HUES6 (cell line): ENCODE data around the gene PRUNE2.
"Not testable (repeated sequence)": the region's sequence is repeated elsewhere in the genome, so short reads cannot be mapped to it uniquely, and the experiment has no call there.

Experiments
- H3K27ac ChIP-seq: 2 replicates; pipeline ENCODE4 v1.7.0; 2013; ENCODE audit warnings: low read depth, mild to moderate bottlenecking, low read length, inconsistent platforms
- H3K27me3 ChIP-seq: 2 replicates; pipeline ENCODE4 v1.6.1; 2013; ENCODE audit warnings: low read length; ENCODE audit not compliant: control insufficient read depth, insufficient read depth
- H3K36me3 ChIP-seq: 2 replicates; pipeline ENCODE4 v1.6.1; 2013; ENCODE audit warnings: low read length; ENCODE audit not compliant: control insufficient read depth, insufficient read depth
- H3K4me1 ChIP-seq: 2 replicates; pipeline ENCODE4 v1.6.1; 2013; ENCODE audit warnings: low read length; ENCODE audit not compliant: control insufficient read depth, insufficient read depth
- H3K4me3 ChIP-seq: 2 replicates; pipeline ENCODE4 v1.5.1; 2013; ENCODE audit warnings: low read depth, low read length
- H3K9ac ChIP-seq: one replicate; pipeline ENCODE4 v1.6.1; 2013; ENCODE audit warnings: mild to moderate bottlenecking, low read length
- H3K9me3 ChIP-seq: 2 replicates; pipeline ENCODE4 v1.6.1; 2013; ENCODE audit warnings: low read depth, low read length; ENCODE audit not compliant: control insufficient read depth, insufficient read depth

Gene PRUNE2

DNA sequence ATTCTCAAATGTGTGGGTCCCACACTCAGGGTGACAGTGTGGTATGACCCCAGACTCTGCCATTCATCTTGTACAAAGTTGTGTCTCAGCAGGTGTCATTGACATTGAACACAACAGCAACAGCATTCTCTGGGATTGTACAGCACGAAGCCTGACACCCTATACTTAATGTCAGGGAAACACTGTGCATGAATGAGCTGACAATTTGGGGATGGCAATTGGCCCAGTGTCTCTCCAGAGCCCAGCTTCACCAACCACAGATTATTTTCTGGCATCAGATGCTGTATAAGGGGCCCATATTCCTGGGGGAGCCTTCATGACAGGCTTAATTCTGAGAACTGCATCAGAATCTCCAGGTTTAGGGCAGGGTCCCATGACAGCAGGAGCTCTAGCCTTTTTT, 303.7 kb downstream of the PRUNE2 start:
- no peak overlapping the region for H3K4me3 ChIP-seq
- no peaks in the 10 kb centered on the region for H3K27me3 ChIP-seq
- no peak overlapping the region for H3K9ac ChIP-seq
- no peaks in the 10 kb centered on the region for H3K36me3 ChIP-seq
- H3K9me3 ChIP-seq, result no peaks in the 10 kb centered on the region
- no peak overlapping the region for H3K27ac ChIP-seq
- no peaks in the 10 kb centered on the region for H3K4me1 ChIP-seq

DNA sequence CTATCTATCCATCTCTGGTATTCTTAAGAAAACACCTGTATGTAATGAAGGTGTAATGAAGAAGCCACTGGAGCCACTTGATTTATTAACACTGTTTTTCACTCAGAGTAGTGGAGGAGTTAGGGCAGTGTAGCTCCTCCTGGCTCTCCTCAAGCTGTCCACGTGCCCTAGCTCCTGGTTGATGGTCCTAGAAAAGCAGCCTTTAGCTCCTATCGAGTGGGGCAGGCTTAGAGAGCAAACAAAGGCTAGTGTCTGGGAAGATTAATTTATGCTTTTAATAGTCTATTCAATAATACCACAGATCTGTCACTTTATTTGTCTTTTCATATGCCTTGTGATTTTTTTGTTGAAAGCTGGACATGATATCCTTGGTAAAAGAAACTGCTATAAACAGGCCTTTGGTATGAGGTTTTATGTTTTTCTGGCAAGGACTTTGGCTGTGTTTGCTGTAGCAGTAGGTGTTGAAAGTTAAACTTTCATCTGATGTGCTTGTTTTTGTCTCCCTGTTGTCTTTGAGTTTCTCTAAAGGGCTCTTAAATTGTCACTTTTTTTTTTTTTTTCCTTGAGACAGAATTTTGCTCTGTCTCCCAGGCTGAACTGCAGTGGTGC, 305.8 kb downstream of the PRUNE2 start:
- no peak overlapping the region for H3K27ac ChIP-seq
- no peaks in the 10 kb centered on the region for H3K36me3 ChIP-seq
- no peaks in the 10 kb centered on the region for H3K9me3 ChIP-seq
- no peak overlapping the region for H3K4me3 ChIP-seq
- no peaks in the 10 kb centered on the region for H3K27me3 ChIP-seq
- H3K9ac ChIP-seq, result no peak overlapping the region
- peaks cover 11% of the 10 kb centered on the region for H3K4me1 ChIP-seq

DNA sequence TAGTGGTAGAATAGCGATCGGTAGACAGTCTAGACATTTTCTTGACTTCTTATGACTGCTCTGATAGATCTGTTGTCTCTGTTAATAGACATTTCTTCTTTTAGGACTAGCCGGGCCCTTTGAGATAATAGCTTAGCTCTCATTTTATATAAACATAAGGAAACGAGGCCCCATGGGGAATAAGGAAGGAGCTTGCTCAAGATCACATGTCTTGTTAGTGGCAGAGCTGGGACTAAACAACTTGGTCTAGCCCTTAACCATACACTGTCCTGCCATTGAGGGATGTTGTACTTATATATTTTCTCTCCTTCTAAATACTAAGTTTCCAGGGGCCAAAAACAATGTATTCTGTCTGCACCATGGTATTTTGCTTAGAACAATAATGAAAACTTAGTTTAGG, 306.9 kb downstream of the PRUNE2 start:
- Histone ChIP-seq H3K9ac (no peak overlapping the region), H3K4me3 (no peak overlapping the region), H3K27me3 (no peaks in the 10 kb centered on the region), H3K9me3 (no peaks in the 10 kb centered on the region), H3K36me3 (no peaks in the 10 kb centered on the region), H3K4me1 (peaks cover 22% of the 10 kb centered on the region), H3K27ac (no peak overlapping the region)

DNA sequence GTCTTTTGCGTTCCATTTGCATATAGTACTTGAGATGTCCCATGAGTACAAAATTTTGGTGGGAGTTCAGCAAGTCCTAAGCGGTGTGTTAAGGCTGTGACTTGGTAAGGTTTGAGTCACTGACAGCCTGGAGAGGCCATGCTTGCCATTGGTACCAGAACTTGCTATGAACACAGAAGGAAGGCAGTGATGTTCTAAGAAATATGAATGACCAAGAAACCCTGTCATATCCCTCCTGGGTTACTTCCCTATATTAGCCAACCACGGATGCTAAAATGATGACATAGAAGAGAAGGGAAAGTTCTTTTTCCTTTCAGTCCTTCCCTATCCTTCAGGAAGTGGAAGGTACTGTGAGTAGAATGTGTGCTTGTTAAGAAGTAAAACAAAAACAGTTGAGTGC, 310.3 kb downstream of the PRUNE2 start:
- Histone ChIP-seq H3K4me3 (peak overlapping the region; percentile 35; the same call in 1 of the 2 replicates), H3K4me1 (peaks cover 42% of the 10 kb centered on the region), H3K36me3 (no peaks in the 10 kb centered on the region), H3K9ac (no peak overlapping the region), H3K27me3 (no peaks in the 10 kb centered on the region), H3K9me3 (no peaks in the 10 kb centered on the region), H3K27ac (no peak overlapping the region)

DNA sequence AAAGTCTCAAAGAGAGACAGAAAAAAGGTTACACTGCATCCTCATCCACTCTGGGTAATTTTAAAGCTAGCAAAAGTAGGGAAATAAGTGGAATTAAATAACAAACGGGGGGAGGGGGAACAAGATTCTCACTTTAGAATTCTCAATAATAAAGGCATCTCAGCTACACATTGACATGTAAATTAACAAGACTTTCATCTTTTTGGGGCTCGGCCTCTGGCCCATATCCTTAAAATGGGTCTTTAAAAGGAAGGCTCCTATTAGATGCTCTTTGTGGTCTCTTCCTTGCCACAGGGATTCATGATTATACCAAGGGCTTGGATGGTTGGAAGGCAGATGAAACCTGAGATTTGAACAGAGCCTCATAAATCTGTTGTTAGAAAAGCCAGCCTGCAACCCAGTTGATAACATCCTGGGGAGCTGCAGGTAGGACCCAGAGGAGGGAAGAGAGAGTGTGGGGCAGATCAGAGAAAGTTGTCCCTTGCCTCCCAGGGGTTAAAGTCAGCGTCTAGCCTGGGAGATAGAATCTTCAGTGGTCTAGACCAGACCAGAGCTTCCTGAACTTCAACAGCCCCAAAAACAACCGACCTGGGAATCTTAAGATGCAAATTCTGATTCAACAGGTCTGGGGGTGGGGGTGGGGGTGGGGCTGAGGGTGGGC, 311.0 kb downstream of the PRUNE2 start:
- Histone ChIP-seq H3K9me3 (no peaks in the 10 kb centered on the region), H3K4me1 (peaks cover 42% of the 10 kb centered on the region), H3K36me3 (no peaks in the 10 kb centered on the region), H3K27ac (peak overlapping the region; percentile 62; the same call in 1 of the 2 replicates), H3K27me3 (no peaks in the 10 kb centered on the region), H3K4me3 (peak overlapping the region; percentile 44), H3K9ac (peak overlapping the region; percentile 65)

DNA sequence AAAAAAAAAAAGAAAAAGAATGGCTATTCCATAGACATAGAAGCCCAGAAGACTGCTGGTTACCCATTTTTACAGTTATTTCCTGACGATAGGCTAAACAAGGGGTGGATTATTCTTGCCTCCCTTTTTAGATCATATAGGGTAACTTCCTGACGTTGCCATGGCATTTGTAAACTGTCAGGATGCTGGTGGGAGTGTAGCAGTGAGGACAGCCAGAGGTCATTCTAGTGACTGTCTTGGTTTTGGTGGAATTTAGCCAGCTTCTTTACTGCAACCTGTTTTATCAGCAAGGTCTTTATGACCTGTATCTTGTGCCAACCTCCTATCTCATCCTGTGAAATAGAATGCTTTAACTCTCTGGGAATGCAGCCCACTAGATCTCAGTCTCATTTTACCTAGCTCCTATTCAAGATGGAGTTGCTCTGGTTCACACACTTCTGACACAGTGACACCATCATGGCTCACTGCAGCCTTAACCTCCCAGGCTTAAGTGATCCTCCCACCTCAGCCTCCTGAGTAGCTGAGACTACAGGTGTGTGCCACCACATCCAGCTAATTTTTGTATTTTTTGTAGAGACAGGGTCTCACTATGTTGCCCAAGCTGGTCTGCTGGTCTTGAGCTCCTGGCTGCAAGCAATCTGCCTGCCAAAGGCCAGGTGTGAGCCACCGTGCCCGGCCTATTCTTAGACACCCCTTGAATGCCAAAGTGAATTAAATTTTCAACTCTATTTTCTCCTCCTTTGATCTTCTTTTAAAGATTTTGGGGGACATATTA, 311.8 kb downstream of the PRUNE2 start:
- H3K4me3 ChIP-seq, H3K9me3 ChIP-seq, H3K27me3 ChIP-seq, H3K27ac ChIP-seq, H3K36me3 ChIP-seq, H3K9ac ChIP-seq: not testable (repeated sequence)
- peaks cover 42% of the 10 kb centered on the region for H3K4me1 ChIP-seq

DNA sequence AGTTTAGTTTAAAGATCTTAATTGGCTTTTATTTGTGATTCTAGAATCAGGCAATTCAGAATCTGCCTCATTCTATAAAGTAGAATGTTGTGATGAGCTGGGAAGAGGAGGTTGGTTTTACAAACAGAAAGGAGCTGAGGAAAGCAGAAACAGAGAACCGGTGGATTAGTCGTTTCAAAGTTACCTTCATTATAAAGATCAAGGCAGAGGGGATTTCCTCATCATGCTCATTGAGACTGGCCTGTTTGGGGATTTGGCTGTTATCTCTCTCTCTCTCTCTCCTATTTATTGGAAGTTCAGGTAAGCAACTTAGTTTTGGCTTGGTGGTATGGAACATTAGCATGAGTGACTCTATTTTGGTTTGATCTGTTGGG, 313.0 kb downstream of the PRUNE2 start:
- Histone ChIP-seq H3K27me3 (no peaks in the 10 kb centered on the region), H3K9ac (no peak overlapping the region), H3K36me3 (no peaks in the 10 kb centered on the region), H3K4me3 (no peak overlapping the region), H3K9me3 (no peaks in the 10 kb centered on the region), H3K27ac (no peak overlapping the region), H3K4me1 (peaks cover 42% of the 10 kb centered on the region)

DNA sequence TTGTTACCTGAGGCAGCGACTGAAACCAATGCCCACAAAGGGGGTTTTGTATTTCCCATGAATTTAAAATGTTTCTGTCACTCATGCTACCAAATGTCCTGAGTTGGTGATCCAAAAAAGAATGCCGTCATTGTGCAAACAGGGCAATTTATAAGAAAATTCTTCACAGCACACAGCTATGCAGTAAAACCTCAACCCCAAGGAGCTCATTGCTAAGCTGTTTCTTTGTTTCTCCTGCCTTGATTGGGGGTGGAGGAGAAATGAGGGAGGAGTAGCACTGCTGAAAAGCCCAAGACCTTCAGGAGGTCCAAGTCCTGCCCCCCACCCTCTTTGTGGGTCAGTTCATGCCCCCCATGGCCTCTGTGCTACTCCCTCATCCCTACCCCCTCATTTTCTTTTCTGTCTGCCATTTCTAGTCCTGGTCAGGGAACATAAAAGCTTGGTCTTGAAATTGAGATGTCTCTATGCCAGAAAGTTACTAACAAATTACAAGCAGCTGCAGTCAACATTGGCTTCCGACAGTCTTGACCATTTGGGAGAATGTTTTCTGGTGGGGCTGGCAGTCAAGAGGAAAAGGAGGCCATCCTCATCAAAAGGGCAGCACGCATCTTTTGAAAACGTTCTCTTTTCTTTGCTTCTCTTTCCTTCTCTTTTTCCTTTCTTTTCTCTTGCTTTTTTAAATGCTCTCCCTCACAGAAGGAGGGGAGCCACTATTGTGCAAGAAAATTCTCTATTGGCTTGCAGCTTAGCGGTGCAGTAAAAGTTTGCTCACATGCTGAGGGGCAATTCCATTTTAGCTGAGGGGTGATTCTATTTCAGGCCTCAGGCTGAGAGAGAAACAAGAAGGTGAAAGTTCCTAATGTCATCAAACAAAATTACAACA, 313.6 kb downstream of the PRUNE2 start:
- Histone ChIP-seq H3K9me3 (no peaks in the 10 kb centered on the region), H3K36me3 (no peaks in the 10 kb centered on the region), H3K27me3 (no peaks in the 10 kb centered on the region), H3K4me1 (peaks cover 42% of the 10 kb centered on the region), H3K4me3 (no peak overlapping the region), H3K27ac (no peak overlapping the region), H3K9ac (no peak overlapping the region)

DNA sequence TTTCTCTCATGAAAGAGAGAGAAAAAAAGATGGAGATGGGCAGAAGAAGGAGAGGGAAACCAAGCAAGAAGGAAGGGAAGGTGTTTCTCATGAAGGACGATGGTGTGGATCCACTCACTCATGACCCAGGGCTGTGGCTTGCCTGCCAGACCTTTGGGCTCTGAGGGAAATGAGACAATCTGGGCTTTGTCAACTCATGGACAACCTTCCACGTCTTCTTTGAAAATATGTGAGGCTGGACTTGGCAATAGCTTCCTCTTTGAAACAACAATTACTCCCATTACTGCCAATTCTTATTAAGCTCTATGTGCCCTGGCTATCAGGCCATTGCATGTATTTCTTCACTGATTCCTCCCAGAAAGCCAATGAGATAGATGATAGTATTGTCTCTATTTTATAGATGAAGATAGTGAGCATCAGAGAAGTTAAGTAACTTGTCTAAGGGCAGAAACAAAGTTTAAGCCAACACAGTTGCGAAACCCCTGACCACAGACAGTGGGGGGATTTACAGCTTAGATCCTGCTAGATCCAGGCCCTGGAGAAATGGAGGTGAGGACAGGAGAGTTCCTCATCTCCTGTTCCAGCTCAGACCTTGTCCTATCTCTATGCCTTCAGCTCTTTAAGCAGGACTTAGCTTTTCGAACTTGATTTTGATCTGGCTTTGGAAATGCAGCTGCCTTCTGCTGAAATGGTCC, 314.5 kb downstream of the PRUNE2 start:
- H3K27me3 ChIP-seq, result no peaks in the 10 kb centered on the region
- no peak overlapping the region for H3K4me3 ChIP-seq
- no peaks in the 10 kb centered on the region for H3K36me3 ChIP-seq
- H3K4me1 ChIP-seq, result peaks cover 42% of the 10 kb centered on the region
- no peak overlapping the region for H3K27ac ChIP-seq
- H3K9me3 ChIP-seq, result no peaks in the 10 kb centered on the region
- H3K9ac ChIP-seq, result no peak overlapping the region

DNA sequence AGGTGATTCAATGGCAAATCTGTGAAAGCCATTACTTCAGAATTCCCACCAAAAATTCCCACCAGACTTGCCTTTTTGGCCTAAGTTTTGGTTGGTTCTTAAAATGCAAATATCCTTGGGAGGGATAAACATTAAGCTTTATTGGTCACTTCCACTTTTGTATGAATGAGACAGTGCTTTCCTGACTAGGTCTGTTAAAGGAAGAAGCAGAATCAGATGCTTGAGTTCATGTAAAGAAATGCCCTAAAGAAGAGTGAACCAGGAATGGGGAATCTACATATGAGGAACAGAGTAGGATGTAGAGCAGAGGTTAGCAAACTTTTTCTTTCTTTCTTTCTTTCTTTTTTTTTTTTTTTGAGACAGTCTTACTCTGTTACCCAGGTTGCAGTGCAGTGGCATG, 317.6 kb downstream of the PRUNE2 start:
- no peak overlapping the region for H3K9ac ChIP-seq
- H3K9me3 ChIP-seq, result no peaks in the 10 kb centered on the region
- no peaks in the 10 kb centered on the region for H3K27me3 ChIP-seq
- H3K27ac ChIP-seq, result no peak overlapping the region
- no peaks in the 10 kb centered on the region for H3K36me3 ChIP-seq
- H3K4me3 ChIP-seq, result no peak overlapping the region
- peaks cover 17% of the 10 kb centered on the region for H3K4me1 ChIP-seq
